Measurements from ENCODE around the gene BRIX1. TPM values are rescaled to one million over a fixed set of nuclear protein-coding genes. Genes with fewer than 3 reads are reported as not detected.

The BRIX1 gene
- 28.4 and 32.2 TPM in 2 replicates for total RNA-seq
- polyA plus RNA-seq, result 8.0 and 14.0 TPM in 2 replicates
- polyA plus RNA-seq (2011; cell fraction: cytosol; rRNA removed), result 17.2 and 19.1 TPM in 2 replicates
- 14.3 and 21.3 TPM in 2 replicates for polyA plus RNA-seq (2011; cell fraction: nucleus; rRNA removed)
- polyA plus RNA-seq (2012), result 16.9 and 30.0 TPM in 2 replicates
- 7.0 and 8.2 TPM in 2 replicates for polyA minus RNA-seq
- polyA minus RNA-seq (2011; cell fraction: cytosol; rRNA and poly(A)+ RNA removed), result 52.4 TPM
- 10.1 and 15.8 TPM in 2 replicates for polyA minus RNA-seq (2011; cell fraction: nucleus; rRNA and poly(A)+ RNA removed)
- percentile 94 among the genes with signal in this experiment for Bru-seq, nascent RNA
- percentile 73 among the genes with signal in this experiment for BruChase-seq, experiment 1, labeled RNA remaining after a 6-hour chase
- percentile 93 among the genes with signal in this experiment for BruChase-seq, experiment 2, labeled RNA remaining after a 2-hour chase
- long read RNA-seq, transcript BRIX1-201 (10 exons, 1,926 nt), result major isoform, 229 of 249 reads
- long read RNA-seq, partial matches to known transcripts, result 2 of 249 reads
- long read RNA-seq, other reads (novel, unspliced or antisense), result 17 of 249 reads

DNA sequence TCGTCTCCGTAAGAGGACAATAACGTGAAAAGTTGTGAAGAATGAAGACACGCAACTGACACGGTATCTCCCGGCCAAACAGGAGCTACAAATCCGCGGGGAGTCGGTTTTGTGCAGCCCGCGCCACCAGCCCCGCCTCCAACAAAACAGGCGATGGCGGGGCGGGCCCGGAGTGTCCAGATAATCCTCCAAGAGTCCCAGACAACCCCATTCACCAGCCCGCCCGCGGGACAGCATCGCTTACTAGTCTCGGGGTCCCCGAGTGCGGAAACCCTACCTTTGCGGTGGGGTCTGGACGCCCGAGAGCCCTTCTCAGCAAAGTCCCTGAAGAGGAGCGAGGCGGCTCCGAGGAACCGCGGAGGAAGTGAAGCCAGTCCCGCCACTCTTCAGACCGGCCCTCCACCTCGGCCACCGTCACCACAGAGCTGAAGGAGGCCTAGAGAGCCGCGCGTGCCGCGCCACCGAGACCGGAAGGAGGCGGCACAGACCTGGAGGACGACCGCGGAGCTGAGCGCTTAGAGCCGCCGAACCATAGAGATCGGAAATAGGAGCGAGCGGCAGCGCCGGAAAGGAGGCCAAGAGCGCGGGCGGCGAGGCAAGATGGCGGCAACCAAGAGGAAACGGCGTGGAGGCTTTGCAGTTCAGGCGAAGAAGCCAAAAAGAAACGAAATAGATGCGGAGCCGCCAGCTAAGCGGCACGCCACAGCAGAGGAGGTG lies at the start of gene BRIX1, which contains the start of gene RAD1:
BRIX1 (plus strand) TSS at position 573 of the 717 bp plus-strand sequence; CDS start at position 601, 28 bp downstream.
RAD1 (minus strand) TSS at position 366 of the 717 bp plus-strand sequence. CDS start 612 bp downstream, outside the sequence.
- Histone ChIP-seq H3K9me1 (replicated peaks; ENCODE audit: control insufficient read depth, extremely low read depth, insufficient read depth, low read length) (no peaks in the 10 kb centered on the region), H3K4me2 (ENCODE audit: insufficient read depth, low read length) (peak within 1 kb of the TSS; percentile 97), H3K9ac (replicated peaks; ENCODE audit: extremely low read depth, insufficient read depth, low read length) (peak within 1 kb of the TSS; percentile 90), H3K9me3 (replicated peaks; ENCODE audit: control insufficient read depth, insufficient read depth, low read length) (no peaks in the 10 kb centered on the region), H3K79me2 (ENCODE audit: control insufficient read depth, insufficient read depth, low read length) (peaks cover 55% of the 10 kb centered on the region), H4K20me1 (replicated peaks; ENCODE audit: control insufficient read depth, extremely low read depth, insufficient read depth, low read length) (no peaks in the 10 kb centered on the region), H2AFZ (ENCODE audit: low read depth, low read length) (peak within 1 kb of the TSS; percentile 66), H3K27me3 (ENCODE audit: control insufficient read depth in 2 of 2, insufficient read depth in 2 of 2, low read length in 2 of 2) (no peaks in the 10 kb centered on the region), H3K36me3 (ENCODE audit: control insufficient read depth in 2 of 2, extremely low read depth in 1 of 2, insufficient read depth in 2 of 2, low read length in 2 of 2) (peaks cover 0 to 9% of the 10 kb centered on the region in 2 experiments), H3K4me1 (ENCODE audit: control insufficient read depth, extremely low read depth, insufficient read depth, low read length) (peaks cover 28% of the 10 kb centered on the region), H3K27ac (ENCODE audit: insufficient read depth, low read depth, low read length) (peak within 1 kb of the TSS; percentile 64), H3K4me3 (replicated peaks in 1 of 3; ENCODE audit: insufficient read depth in 1 of 3, low read depth in 1 of 3, low read length in 3 of 3) (peak within 1 kb of the TSS; percentile 77 to 97 (median 87))
- POLR2A ChIA-PET, result interaction anchor here (0.6 to 1.6 kb wide), 3 partner anchors 9 to 187 kb away, joined by 3 to 12 read pairs (median 3); partner anchors contain the start of gene DNAJC21
- CTCF ChIA-PET, result interaction anchor here (0.5 to 2.3 kb wide), 11 partner anchors 9 to 443 kb away, joined by 3 to 14 read pairs (median 5); partner anchors contain the start of gene DNAJC21
- TF ChIP-seq MYC (IDR thresholded peaks at IDR 0.05; ENCODE audit: low read depth, low read length), result no peak
- TF ChIP-seq POLR2AphosphoS5 (IDR thresholded peaks at IDR 0.05; ENCODE audit: insufficient read depth, low read depth, low read length), result peak; percentile 71
- peak; percentile 78 for TF ChIP-seq POLR2A (IDR thresholded peaks at IDR 0.05; ENCODE audit: low read depth, low read length)
- peak; percentile 68 for TF ChIP-seq MAX (IDR thresholded peaks at IDR 0.05; ENCODE audit: insufficient read depth, insufficient read length)
- no TSS peak for BruUV-seq (replicated peaks)
- DNase-seq (ENCODE audit: low read depth, low spot score) (peak; percentile 98), FAIRE-seq (peak; percentile 96)
- dilution Hi-C loops (cut with MboI; ENCODE audit: extremely low pct_ligation_motif_present, low sequenced_read_pairs), result loop anchor here (25.0 kb wide), 1 partner anchor 428 kb away; no protein-coding TSS in a partner anchor
- intact Hi-C loops (cut with micrococcal nuclease), result loop anchor here (1.0 kb wide), 2 partner anchors 9 to 14 kb away; partner anchors contain the start of gene DNAJC21
